Skin of body (tissue), 2 donors: ENCODE results near the gene DPYSL5. TPM values are rescaled to one million over a fixed set of nuclear protein-coding genes. Genes with fewer than 3 reads are reported as not detected.

Experiments
- DNase-seq: peaks from one replicate; lab custom pipeline; 2025; lab: John Stamatoyannopoulos, UW
- total RNA-seq: library from RNA; depleted of rRNA; stranded (reverse); fragments of >200 nt; gene quantifications from one replicate; pipeline ENCODE4 v1.2.3, GENCODE V29; 2014

Gene DPYSL5
- total RNA-seq, 1 donor from 2014 or later, result 0.49 TPM

DNA sequence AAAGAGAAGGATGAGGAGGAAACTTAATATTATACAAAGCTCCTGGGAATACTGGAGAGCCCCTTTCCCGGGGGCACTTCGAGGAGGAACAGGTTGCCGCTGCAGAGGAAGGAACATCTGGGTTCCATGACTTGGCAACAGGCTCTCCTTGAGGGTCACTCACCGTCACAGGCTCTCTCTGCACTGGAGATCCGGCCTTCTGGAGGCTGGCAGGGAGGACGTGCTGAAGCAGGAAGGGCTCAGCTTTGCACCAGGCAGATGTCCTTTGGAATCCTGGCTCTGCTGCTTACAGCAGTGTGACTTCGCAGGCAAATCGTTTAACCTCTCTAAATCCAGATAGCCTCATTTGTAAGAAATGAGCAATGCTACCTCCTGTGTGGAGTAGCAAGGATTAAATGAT lies 2.9 kb upstream of the DPYSL5 start:
- no peak for DNase-seq

GRCh38 chr2:26846334-26847306 lies 1.3 kb upstream of the DPYSL5 start:
- DNase-seq, result peak; percentile 17

GRCh38 chr2:26847307-26847654 lies 651 bp upstream of the DPYSL5 start:
- DNase-seq, result no peak

GRCh38 chr2:26848336-26849055 lies 564 bp downstream of the DPYSL5 start:
- no peak for DNase-seq

DNA sequence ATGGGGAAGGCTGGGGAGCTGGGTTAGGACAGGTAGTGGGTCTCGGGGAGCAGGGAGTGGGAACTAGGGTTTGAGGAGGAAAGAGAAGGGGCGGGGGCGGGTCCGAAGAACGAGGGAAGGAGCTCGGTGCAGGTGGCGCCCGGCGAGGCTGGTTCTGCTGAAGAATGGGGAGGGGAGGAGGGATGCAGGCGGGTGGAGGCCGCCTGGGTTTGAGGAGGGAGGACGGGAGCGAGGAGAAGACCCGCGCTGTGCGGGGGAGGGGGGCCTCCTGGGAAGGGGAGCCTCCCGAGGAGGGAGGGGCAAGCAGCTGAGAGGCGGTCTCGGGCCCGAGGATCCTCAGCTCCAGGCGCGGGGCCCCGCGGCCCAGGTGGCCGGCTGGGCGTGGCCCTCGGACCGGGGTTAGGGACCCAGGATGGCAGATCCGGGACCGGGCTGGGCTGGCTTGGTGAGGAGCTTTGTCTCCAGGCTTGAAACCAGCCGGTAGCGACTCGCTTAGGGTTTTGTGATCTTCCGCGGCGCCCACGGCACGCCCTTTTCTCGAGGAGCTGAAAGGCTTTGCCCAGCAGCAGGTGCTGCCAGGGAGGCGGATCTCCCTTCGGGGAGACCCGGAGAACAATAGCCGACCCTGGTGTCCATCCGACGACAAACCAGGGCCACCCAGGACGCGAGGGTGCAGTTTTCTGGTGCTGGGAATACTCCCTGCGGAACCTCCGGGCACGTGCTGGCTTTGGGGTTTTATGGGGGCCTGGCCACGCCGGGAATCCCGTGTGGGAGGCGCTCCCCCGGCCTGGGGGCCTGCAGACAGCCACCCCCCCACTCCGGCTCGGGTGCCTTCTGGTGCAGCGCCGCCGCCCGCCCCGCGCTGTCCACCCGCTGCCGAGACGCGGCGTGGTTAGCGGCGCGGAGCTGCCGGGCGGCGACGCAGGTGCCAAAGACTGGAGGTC lies 1.4 kb downstream of the DPYSL5 start:
- DNase-seq, result no peak

DNA sequence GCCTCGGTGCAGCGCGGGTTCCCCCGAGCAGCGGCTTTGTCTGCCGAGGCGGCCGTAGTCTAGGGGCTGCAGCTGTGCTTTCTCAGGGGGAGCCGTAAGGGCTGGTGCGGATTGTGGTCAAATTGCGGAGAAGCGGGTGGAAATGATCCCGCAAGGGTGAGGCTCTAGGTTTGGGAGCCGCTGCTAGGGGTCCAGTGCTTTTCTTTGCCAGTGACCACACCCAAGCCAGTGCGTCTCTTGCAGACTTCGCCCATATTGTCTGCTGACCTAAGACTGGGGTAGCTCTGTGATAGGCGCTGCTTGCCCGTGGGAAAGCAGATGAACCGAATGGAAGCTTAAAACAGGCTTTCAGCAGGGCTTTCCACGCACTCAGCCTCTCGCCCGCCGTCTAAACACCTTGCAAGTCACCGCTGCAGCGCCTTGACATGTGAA lies 2.1 kb downstream of the DPYSL5 start:
- DNase-seq, result no peak

DNA sequence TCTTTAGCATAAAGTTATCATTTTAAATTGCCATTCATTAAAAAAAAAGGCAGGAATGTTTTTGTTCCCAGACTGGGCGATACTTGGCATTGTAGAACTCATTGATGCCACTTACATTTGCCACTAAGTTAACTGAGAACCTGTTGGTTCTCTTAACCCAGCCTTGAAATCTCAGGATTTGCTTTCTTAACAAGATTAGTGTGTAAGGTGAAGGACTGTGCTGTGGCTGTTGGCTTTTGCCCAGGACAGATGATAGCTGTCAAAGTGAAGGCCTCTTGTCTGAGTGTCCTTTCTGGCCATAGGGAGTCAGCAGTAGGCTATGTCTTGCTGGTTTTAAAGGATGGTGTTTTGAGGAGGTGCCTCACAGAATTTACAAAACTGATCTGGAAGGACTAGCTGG lies 2.6 kb downstream of the DPYSL5 start:
- DNase-seq, result no peak

DNA sequence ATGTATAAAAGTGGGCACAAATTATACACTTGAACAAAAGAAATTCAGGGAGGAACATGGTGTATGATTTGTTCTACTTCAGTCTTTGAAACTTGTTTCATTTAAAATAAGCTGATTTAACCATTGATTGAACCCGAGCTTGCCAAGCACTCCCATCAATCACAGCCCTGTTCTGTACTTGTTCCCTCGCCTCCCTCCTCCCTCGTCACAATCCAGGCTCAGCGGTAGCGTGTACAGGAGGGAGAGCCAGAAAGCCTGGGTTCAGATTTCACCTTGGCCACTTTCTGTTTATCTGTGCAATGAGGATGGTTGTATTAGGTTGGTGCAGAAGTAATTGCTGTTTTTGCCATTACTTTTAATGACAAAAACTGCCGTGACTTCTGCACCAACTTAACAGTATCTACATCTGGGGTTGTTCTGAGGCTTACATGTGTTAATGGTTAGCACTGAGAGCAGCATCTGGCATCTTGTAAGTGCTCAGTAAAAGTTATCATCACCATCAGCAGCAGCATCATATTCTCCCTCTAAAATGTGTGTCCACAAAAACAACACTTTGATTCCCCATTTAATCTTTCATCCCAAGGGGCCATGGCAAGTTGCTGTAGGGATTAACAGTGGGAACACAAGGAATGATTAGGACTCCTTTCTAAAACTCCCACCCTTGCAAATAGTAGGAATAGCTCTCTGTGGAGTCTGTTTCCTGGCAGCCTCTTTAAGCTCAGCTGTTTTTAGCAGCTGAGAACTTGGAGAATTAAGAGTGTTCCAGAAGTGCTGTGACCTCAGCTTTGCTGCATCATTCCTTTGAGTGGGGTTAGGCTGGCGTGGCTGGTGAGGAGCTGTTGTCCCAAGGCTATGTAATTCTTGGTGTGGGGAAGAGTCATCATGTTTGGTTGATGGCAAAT lies 4.7 kb downstream of the DPYSL5 start:
- peak; percentile 94 for DNase-seq

- DNase-seq, result no peak
Measured at GRCh38 chr2:26853751-26854150, 5.8 kb downstream of the DPYSL5 start.

- DNase-seq, result no peak
Measured at GRCh38 chr2:26854283-26854827, 6.4 kb downstream of the DPYSL5 start.

DNA sequence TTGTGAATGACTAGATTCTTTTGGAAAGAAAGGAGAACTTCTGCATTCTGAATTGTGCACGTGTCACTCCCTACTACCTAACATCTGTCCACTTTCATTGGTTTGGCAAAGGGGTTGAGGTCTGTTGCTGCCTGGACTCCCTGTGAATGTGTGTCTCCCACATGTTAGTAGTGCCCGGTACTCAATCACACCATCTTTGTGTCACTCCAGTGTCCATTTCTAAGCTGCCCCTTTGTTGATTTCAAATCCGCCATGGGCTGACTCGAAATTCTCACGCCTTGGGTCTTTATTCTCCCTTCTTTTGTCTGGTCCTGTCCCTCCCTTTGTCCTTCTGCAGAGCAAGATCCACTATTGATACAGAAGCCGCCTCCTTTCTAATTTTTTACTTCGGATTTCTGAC lies 7.5 kb downstream of the DPYSL5 start:
- no peak for DNase-seq

GRCh38 chr2:26859622-26860021 lies 11.7 kb downstream of the DPYSL5 start:
- DNase-seq, result no peak

- DNase-seq, result no peak
Measured at GRCh38 chr2:26860211-26860850, 12.4 kb downstream of the DPYSL5 start.

DNA sequence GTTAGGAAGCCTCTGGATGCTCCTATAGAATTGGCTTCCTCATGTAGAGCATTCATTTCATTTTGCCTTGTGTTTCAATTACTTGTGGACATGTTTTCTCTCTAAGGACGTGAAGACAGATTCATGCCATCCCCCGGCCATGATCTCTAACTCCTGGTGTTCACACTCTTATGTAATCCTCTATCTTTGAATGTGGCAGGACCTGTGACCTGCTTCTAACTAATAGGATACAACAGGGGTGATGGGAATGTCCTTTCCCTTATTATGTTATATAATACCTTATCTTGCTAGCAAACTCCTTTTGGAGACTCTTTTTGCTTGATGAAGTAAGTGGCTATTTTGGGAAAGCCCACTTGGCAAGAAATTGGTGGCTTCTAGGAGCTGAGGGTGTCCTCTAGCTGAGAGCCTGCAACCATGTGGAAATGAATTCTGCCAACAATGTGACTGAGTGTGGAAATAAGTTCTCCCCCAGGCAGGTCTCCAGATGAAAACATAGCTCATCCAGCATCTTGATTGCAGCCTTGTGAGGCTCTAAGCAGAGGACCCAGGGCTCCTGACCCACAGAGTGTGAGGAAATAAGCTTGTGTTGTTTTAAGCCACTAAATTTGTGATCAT lies 13.8 kb downstream of the DPYSL5 start:
- no peak for DNase-seq

DNA sequence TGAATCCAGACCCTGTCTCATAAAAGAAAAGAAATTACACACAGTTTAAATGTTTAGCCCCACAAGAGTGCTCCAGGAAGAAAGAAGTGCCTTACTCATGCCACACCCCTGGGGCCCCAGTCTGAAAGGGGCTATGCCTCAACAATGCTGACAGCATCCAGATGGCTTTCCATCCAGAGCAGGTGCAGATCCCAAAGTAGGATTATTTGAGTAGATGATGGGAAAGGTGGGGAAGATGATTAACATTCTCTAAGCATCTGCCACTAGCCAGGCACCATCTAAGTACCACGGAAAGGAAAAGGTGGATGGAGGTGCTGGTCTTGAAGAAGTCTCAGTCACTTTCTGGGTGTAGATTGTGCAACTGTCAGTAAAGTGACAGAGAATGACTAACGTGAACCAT lies 16.3 kb downstream of the DPYSL5 start:
- no peak for DNase-seq

- no peak for DNase-seq
Measured at GRCh38 chr2:26864646-26865045, 16.7 kb downstream of the DPYSL5 start.

DNA sequence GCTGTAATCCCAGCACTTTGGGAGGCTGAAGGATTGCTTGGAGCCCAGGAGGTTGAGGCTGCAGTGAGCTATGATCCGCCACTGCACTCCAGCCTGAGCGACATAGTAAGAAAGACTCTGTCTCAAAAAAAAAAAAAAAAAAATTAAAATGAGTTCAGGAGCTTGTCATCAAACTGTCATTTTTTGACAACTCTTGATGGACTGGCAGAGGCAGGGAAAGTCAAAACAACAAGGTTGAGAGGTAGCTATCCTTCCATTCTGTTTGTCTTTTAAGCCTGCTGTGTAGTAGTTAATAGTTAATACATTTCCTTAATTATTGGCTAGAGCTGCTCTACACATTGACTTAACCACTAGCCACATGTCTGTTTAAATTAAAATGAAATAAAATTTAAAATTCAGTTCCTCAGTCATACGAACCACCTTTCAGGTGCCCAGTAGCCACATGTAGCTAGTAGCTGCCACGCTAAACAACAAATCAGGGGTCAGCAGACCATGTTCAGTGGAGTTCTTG lies 22.7 kb downstream of the DPYSL5 start:
- no peak for DNase-seq

- no peak for DNase-seq
Measured at GRCh38 chr2:26873286-26873983, 25.5 kb downstream of the DPYSL5 start.
